Neural progenitor cell (in vitro differentiated cells): ENCODE results near the gene PIGK.

Experiments used
- EZH2 ChIP-seq: fragments of 200-600 bp; sonication (generic); IDR thresholded peaks from 2 replicates; pipeline ENCODE4 v1.6.1; 2017; ENCODE audit warnings: antibody characterized with exemption, mild to moderate bottlenecking, moderate library complexity
- TF ChIP-seq, protein P1 (sequence below): fragments of 200-600 bp; sonication (generic); IDR thresholded peaks from 2 replicates; pipeline ENCODE4 v1.5.1; 2017; ENCODE audit warnings: antibody characterized with exemption, mild to moderate bottlenecking

DNA sequence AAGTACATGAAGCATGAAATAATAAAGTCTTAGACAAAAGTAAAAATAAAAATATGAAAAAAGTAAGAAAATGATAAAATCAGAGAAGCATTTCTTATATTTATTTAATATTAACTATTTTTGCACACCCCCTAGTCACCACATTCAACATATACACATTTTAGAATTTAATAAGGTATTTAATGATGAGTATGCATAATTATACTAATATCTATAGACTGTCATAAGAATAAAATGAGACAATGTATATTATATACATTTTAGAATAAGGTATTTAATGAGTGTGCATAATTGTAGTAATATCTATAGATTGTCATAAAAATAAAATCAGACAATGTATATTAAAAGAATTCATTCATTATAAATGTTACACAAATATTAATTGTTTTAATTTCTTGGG is 18.9 kb downstream of the PIGK start:
- TF ChIP-seq, protein P1, sequence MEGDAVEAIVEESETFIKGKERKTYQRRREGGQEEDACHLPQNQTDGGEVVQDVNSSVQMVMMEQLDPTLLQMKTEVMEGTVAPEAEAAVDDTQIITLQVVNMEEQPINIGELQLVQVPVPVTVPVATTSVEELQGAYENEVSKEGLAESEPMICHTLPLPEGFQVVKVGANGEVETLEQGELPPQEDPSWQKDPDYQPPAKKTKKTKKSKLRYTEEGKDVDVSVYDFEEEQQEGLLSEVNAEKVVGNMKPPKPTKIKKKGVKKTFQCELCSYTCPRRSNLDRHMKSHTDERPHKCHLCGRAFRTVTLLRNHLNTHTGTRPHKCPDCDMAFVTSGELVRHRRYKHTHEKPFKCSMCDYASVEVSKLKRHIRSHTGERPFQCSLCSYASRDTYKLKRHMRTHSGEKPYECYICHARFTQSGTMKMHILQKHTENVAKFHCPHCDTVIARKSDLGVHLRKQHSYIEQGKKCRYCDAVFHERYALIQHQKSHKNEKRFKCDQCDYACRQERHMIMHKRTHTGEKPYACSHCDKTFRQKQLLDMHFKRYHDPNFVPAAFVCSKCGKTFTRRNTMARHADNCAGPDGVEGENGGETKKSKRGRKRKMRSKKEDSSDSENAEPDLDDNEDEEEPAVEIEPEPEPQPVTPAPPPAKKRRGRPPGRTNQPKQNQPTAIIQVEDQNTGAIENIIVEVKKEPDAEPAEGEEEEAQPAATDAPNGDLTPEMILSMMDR: no peak
- TF ChIP-seq EZH2: no peak
